ENCODE measurements around the gene STXBP6.

- no peak for TF ChIP-seq ZUFSP (CRISPR knock-in tag; IDR thresholded peaks at IDR 0.05; ENCODE audit: borderline replicate concordance)
- TF ChIP-seq ZNF274 (CRISPR knock-in tag; IDR thresholded peaks at IDR 0.05): no peak
- TF ChIP-seq SMARCE1 (IDR thresholded peaks at IDR 0.05; ENCODE audit: borderline replicate concordance): no peak
- TF ChIP-seq CTCF (CRISPR knock-in tag; IDR thresholded peaks at IDR 0.05): no peak
Measured at GRCh38 chr14:24982472-24983155, 67.3 kb downstream of the STXBP6 start.

All from HepG2 (cell line).